Uterus (tissue), 4 donors: ENCODE data around the gene CCDC148. TPM values are rescaled to one million over a fixed set of nuclear protein-coding genes. Genes with fewer than 3 reads are reported as not detected.

ENCODE experiments used
- DNase-seq, 2 donors: peaks; one replicate each; pipeline ENCODE4 v3.0.0-alpha.2; 2019 to 2020
- H3K27ac ChIP-seq, 2 donors: fragments of 200-600 bp; sonication (generic); 1 replicate in 1 of 2; 2 replicates in 1 of 2; pipeline ENCODE4 v1.5.1; 2016 to 2018
- H3K27me3 ChIP-seq, 2 donors: fragments of 200-600 bp; sonication (generic); one replicate each; pipeline ENCODE4 v1.5.1; 2018 to 2019; ENCODE audit warnings: control low read depth in 1 of 2
- H3K36me3 ChIP-seq, 2 donors: fragments of 200-600 bp; sonication (generic); one replicate each; pipeline ENCODE4 v1.5.1; 2019; ENCODE audit warnings: control low read depth in 1 of 2
- H3K4me1 ChIP-seq, 2 donors: fragments of 200-600 bp; sonication (generic); one replicate each; pipeline ENCODE4 v1.5.1; 2018 to 2019; ENCODE audit warnings: control low read depth in 1 of 2
- H3K4me3 ChIP-seq, 2 donors: fragments of 200-600 bp; sonication (generic); 1 replicate in 1 of 2; 2 replicates in 1 of 2; pipeline ENCODE4 v1.5.1; 2018 to 2019; ENCODE audit warnings: mild to moderate bottlenecking in 1 of 2
- H3K9me3 ChIP-seq, 2 donors: fragments of 200-600 bp; sonication (generic); one replicate each; pipeline ENCODE4 v1.5.1; 2019; ENCODE audit warnings: control low read depth in 1 of 2
- CTCF ChIP-seq, 4 experiments: fragments of 200-600 bp in 2 of 4; fragments of 450-650 bp in 2 of 4; sonication (generic) in 2 of 4; IDR thresholded peaks; one replicate each; pipeline ENCODE4 v1.5.1; 2016 to 2019; ENCODE audit warnings: antibody characterized with exemption in 4 of 4, mild to moderate bottlenecking in 2 of 4, moderate library complexity in 1 of 4
- POLR2A ChIP-seq, 2 donors: fragments of 450-650 bp; IDR thresholded peaks; one replicate each; pipeline ENCODE4 v1.6.1; 2016; ENCODE audit warnings: antibody characterized with exemption in 2 of 2, mild to moderate bottlenecking in 1 of 2, moderate library complexity in 1 of 2
- intact Hi-C: fragments of 100-400 bp; cut with DNase I; formaldehyde crosslinking; loops from one replicate; pipeline ENCODE4 v1.15.1; 2023; ENCODE audit warnings: low total_unique reads
- total RNA-seq, 4 donors: library from RNA; depleted of rRNA in 3 of 4; stranded (reverse); fragments of >200 nt in 3 of 4; gene quantifications; one replicate each; pipeline versions ENCODE4 v1.1.0 to v1.2.4, GENCODE V29; 2014 to 2023
- donor health status: DM: yes; HTN: yes; CAD: no.

Gene CCDC148
- total RNA-seq, 4 donors from 2014 or later: 0.77 to 9.7 (median 3.0) TPM; not detected in 1

DNA sequence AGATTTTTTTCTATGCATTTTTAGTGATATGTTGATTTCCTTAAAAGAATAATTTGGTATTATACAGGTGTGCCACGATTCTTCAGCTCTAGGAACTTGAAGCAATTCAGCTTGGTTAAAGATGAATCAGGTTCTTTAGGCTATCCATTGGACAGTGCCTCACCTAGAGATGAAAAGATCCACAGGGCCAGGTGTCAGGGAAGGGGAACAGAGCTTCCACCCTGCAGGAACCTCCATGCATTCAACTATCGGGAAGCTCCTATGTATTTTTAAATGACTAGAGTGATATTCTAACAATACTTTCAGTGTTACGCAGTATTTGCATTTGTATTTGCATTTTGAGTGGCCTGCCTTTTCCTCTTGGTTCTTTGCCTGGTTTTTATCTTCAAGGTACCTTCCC is 40.4 kb upstream of the CCDC148 start:
- Histone ChIP-seq H3K27me3 (no peaks in the 10 kb centered on the region), H3K9me3 (no peaks in the 10 kb centered on the region), H3K4me3 (no peak overlapping the region), H3K4me1 (no peaks in the 10 kb centered on the region), H3K36me3 (no peaks in the 10 kb centered on the region), H3K27ac (no peak overlapping the region)
- no peak for DNase-seq
- no peak for TF ChIP-seq CTCF (IDR thresholded peaks at IDR 0.05)
- intact Hi-C loops: no loop called here

DNA sequence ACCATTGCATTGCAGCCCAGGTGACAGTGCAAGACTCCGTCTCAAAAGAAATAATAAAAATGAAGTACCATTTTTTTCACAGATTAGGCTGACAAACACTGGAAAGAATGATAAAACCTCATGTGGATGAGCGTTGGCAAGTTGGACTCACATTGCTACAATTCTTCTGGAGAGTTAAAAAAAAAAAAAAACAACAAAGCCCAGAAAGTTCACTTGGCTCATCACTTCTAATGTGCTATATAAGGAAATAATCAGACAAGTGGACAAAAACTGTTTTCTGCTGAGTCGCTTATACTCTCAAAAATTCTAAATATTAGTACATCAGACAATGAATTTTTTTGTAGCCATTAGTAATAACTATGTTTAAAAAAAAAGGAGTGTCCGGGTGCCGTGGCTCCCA is 38.6 kb upstream of the CCDC148 start:
- TF ChIP-seq CTCF (IDR thresholded peaks at IDR 0.05) (no peak), POLR2A (IDR thresholded peaks at IDR 0.05) (no peak)
- H3K27me3 ChIP-seq: no peaks in the 10 kb centered on the region
- no peaks in the 10 kb centered on the region for H3K9me3 ChIP-seq
- H3K4me3 ChIP-seq: no peak overlapping the region
- no peaks in the 10 kb centered on the region for H3K36me3 ChIP-seq
- DNase-seq: no peak
- no peak overlapping the region for H3K27ac ChIP-seq
- H3K4me1 ChIP-seq: no peaks in the 10 kb centered on the region
- intact Hi-C loops: no loop called here

DNA sequence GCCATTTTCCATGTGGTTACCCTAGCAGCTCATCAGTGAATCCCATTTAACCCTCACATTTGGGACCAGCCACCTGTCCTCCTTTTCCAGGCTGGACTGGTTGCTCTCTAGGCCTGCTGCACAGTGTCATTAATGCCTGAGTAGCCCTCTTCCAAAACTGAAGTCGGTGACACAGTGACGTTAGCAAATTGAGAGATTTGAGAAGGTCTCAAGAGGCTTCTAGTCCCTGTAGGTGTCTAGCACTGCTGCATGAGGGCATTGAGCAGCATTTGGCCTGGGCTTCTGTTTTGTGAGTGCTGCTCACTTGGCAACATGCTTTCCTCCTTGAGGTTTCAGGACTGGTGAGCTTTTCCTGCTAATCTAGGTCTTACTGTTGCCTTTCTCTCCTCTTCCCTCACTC is 36.9 kb upstream of the CCDC148 start:
- Histone ChIP-seq H3K27me3 (no peaks in the 10 kb centered on the region), H3K4me3 (no peak overlapping the region), H3K36me3 (no peaks in the 10 kb centered on the region), H3K27ac (no peak overlapping the region), H3K4me1 (no peaks in the 10 kb centered on the region), H3K9me3 (no peaks in the 10 kb centered on the region)
- no peak for DNase-seq
- intact Hi-C loops: no loop called here
- TF ChIP-seq POLR2A (IDR thresholded peaks at IDR 0.05) (no peak), CTCF (IDR thresholded peaks at IDR 0.05) (no peak)

DNA sequence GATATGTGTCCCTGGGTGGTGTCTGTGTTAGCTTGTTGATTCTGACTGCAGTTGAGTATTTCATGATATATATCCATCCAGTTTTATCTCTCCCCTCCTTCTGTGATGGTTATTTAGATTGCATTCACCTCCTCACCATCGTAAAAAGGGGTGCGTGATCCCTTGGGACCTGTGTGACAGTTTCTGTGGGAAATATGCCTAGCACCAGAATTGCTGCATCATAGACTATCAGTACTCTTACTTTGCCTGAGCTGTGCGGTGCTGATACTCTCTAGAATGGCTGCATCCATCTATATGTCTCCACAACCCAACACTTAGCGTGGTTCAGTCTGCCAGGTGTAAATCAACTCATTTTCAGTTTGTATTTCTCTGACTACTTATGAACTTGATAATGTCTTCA is 34.5 kb upstream of the CCDC148 start:
- H3K4me3 ChIP-seq: no peak overlapping the region
- TF ChIP-seq POLR2A (IDR thresholded peaks at IDR 0.05): no peak
- no peak for TF ChIP-seq CTCF (IDR thresholded peaks at IDR 0.05)
- no peaks in the 10 kb centered on the region for H3K27me3 ChIP-seq
- intact Hi-C loops: no loop called here
- H3K27ac ChIP-seq: no peak overlapping the region
- H3K9me3 ChIP-seq: no peaks in the 10 kb centered on the region
- no peaks in the 10 kb centered on the region for H3K4me1 ChIP-seq
- H3K36me3 ChIP-seq: no peaks in the 10 kb centered on the region
- DNase-seq: no peak

DNA sequence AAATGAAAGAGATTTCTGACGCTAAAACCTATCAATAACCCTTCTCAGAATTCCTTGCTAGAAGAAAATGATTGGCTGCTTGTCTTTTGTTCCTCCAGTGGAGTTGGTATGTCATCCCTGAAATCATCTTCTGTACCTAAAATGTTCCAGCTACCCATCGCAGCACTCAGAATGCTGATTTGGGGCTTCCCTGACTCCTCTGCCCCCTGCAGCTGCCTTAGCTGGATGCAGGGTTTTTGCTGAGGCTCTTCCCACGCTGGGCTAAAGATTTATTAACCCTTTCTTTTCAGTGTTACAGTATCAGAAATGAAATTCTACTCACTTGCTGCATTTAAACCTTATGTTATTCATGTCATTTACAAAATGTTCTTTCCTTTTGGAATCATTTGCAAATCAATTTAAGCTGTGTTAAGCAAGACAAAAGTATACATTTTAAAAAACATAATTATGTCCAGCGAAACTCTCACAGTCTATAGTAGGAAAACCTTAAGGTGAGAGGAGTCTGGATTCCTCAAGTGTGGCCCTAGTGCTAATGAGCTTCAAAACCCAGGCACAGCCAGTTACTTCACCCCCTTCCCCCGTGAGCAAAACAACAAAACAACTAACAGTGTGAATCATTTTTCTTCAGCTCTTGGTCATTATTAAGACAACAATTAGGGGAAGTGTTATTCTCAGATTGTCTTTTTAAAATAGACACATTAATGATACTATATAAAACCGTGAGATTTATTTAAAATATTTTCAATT is 33.0 kb upstream of the CCDC148 start:
- no peaks in the 10 kb centered on the region for H3K4me1 ChIP-seq
- H3K27ac ChIP-seq: no peak overlapping the region

More for the DNA sequence above, 33.0 kb upstream of the CCDC148 start:
- Histone ChIP-seq H3K27me3 (no peaks in the 10 kb centered on the region), H3K4me3 (no peak overlapping the region), H3K36me3 (no peaks in the 10 kb centered on the region), H3K9me3 (no peaks in the 10 kb centered on the region)
- no peak for DNase-seq
- intact Hi-C loops: no loop called here
- TF ChIP-seq CTCF (IDR thresholded peaks at IDR 0.05): no peak
- TF ChIP-seq POLR2A (IDR thresholded peaks at IDR 0.05): no peak
